HepG2 (cell line): ENCODE measurements around the gene ARHGEF16. TPM values are rescaled to one million over a fixed set of nuclear protein-coding genes. Genes with fewer than 3 reads are reported as not detected.
A peak's percentile ranks its signal among the peaks of the same experiment; 100 is the strongest.

Experiments
- CREM ChIP-seq, 2 experiments: sonication (generic) in 1 of 2; formaldehyde crosslinking in 1 of 2; IDR thresholded peaks; 2 replicates each; pipeline versions ENCODE4 v1.4.0 to v1.6.1; 2016 to 2020; ENCODE audit warnings: antibody characterized with exemption in 1 of 2, mild to moderate bottlenecking in 1 of 2, missing genetic modification reagents in 1 of 2
- FOXA3 ChIP-seq: IDR thresholded peaks from 2 replicates; pipeline ENCODE4 v1.6.1; 2016; ENCODE audit warnings: missing genetic modification reagents, missing compliant biosample characterization
- HOXA3 ChIP-seq: sonication (generic); formaldehyde crosslinking; IDR thresholded peaks from 2 replicates; pipeline ENCODE4 v1.5.0; 2020; ENCODE audit warnings: missing genetic modification reagents
- MED1 ChIP-seq: sonication (generic); formaldehyde crosslinking; IDR thresholded peaks from 2 replicates; pipeline ENCODE4 v1.4.0; 2020; ENCODE audit warnings: missing genetic modification reagents
- MED8 ChIP-seq: sonication (generic); formaldehyde crosslinking; IDR thresholded peaks from 2 replicates; pipeline ENCODE4 v1.8.1; 2023; ENCODE audit warnings: mild to moderate bottlenecking, missing genetic modification reagents; ENCODE audit not compliant: insufficient replicate concordance
- MYPOP ChIP-seq: sonication (generic); formaldehyde crosslinking; IDR thresholded peaks from 2 replicates; pipeline ENCODE4 v1.8.1; 2023; ENCODE audit warnings: mild to moderate bottlenecking, moderate library complexity, missing genetic modification reagents
- NCOA5 ChIP-seq: sonication (generic); formaldehyde crosslinking; IDR thresholded peaks from 2 replicates; pipeline ENCODE4 v1.4.0; 2020; ENCODE audit warnings: missing genetic modification reagents
- POLR2A ChIP-seq, 2 experiments: IDR thresholded peaks; 2 replicates each; pipeline ENCODE4 v1.6.1; 2011; ENCODE audit warnings: low read depth in 2 of 2, low read length in 2 of 2, mild to moderate bottlenecking in 1 of 2, moderate library complexity in 1 of 2; ENCODE audit not compliant: insufficient read depth in 1 of 2
- PPARG ChIP-seq: conservative IDR thresholded peaks from 2 replicates; pipeline ENCODE4 v1.6.1; 2016; ENCODE audit warnings: missing biosample characterization, missing genetic modification reagents
- PRMT3 ChIP-seq: sonication (generic); formaldehyde crosslinking; IDR thresholded peaks from 2 replicates; pipeline ENCODE4 v1.8.1; 2022; ENCODE audit warnings: low read depth, mild to moderate bottlenecking, moderate library complexity, missing genetic modification reagents, borderline replicate concordance
- RBM22 ChIP-seq: fragments of 200-400 bp; formaldehyde crosslinking; optimal IDR thresholded peaks from 2 replicates; pipeline ENCODE3; 2017; ENCODE audit warnings: mild to moderate bottlenecking, low read length, moderate library complexity
- SATB2 ChIP-seq: sonication (generic); formaldehyde crosslinking; IDR thresholded peaks from 2 replicates; pipeline ENCODE4 v1.5.0; 2020; ENCODE audit warnings: missing genetic modification reagents
- ZBTB49 ChIP-seq: sonication (generic); formaldehyde crosslinking; IDR thresholded peaks from 2 replicates; pipeline ENCODE4 v1.4.0; 2020; ENCODE audit warnings: missing genetic modification reagents, borderline replicate concordance
- ZNF205 ChIP-seq: IDR thresholded peaks from 2 replicates; pipeline ENCODE4 v1.6.1; 2018; ENCODE audit warnings: missing biosample characterization, missing genetic modification reagents
- polyA plus RNA-seq, 8 experiments: library from polyadenylated mRNA; depleted of rRNA in 3 of 8; stranded (reverse) in 7 of 8; unstranded in 1 of 8; fragments of >200 nt; fragmentation: Illumina TruSeq in 4 of 8; extraction: Trizol in 4 of 8; gene quantifications; 2 replicates each; pipeline versions ENCODE4 v1.2.1 to v1.2.3, GENCODE V29; 2011 to 2016; ENCODE audit warnings: low read depth in 4 of 8, missing spikeins in 1 of 8, mixed read lengths in 1 of 8; ENCODE audit not compliant: insufficient read depth in 1 of 8
- total RNA-seq, 5 experiments: library from RNA; depleted of rRNA; stranded (reverse); fragments of >200 nt; fragmentation: Illumina TruSeq; extraction: Trizol; gene quantifications; 2 replicates each; pipeline ENCODE4 v1.2.3, GENCODE V29; 2016; ENCODE audit warnings: low read depth in 1 of 5
- TF ChIP-seq, protein P1 (sequence below): sonication (generic); formaldehyde crosslinking; IDR thresholded peaks from 2 replicates; pipeline ENCODE4 v1.4.0; 2020; ENCODE audit warnings: mild to moderate bottlenecking, missing genetic modification reagents
- TF ChIP-seq, protein P2 (sequence below): sonication (generic); formaldehyde crosslinking; IDR thresholded peaks from 2 replicates; pipeline ENCODE4 v1.5.0; 2020; ENCODE audit warnings: missing genetic modification reagents
- TF ChIP-seq, protein P3 (sequence below): sonication (generic); formaldehyde crosslinking; IDR thresholded peaks from 2 replicates; pipeline ENCODE4 v1.4.0; 2020; ENCODE audit warnings: missing genetic modification reagents

ARHGEF16 gene
- total and polyA plus RNA-seq, 2 of the 13 experiments (the other 11 are each of a cell fraction or from before 2014, with no cell fraction given): 20.3 to 39.9 TPM

DNA sequence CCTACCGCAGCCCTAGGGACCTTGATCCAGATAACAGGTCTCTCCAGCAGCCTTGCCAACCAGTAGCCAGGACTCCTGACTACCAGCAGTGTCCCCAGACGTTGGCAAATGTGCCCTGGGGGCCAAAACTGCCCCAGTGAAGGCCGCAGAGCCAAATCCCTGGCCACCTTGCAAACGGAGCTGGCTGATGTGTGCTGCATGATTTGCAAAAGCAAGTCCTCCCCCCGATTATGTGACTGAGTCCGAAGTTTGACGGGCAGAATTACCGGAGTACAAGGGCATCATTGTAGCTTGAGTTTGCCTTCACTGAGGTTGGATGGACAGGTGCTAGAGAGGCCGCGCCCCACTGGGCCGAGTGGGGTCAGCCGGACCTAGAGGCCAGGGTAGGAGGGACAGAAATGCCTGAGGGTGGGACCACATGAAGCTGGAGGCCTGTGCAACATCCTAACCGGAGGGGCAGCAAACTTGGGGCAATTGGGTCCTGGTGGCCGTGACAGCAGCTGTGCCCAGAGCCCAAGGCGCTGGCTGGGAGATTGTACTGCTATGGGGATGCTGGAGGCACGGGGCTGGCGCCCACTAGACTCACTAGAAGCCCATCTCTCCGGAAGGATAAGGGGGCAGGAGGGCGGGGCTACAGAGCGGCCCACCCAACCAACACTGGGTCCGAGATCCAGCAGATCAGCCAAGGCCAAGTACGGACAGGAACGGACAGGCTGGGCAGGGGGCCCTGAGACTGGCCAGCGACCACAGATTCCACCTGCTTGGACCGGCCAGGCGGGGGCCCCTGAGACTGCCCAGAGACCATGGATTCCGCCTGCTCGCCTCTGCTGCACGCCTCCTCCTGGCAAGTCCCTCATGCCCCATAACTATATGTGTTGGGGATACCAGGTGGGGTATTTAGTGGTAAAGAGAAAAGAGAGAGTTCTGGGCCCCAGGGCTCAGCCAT, 2.8 kb downstream of the ARHGEF16 start (continued):
- TF ChIP-seq CREM (IDR thresholded peaks at IDR 0.05): peak; percentile 54; the same call in 1 of the 2 replicates
- no peak for TF ChIP-seq CREM (CRISPR knock-in tag; IDR thresholded peaks at IDR 0.05)
- TF ChIP-seq, protein P1, sequence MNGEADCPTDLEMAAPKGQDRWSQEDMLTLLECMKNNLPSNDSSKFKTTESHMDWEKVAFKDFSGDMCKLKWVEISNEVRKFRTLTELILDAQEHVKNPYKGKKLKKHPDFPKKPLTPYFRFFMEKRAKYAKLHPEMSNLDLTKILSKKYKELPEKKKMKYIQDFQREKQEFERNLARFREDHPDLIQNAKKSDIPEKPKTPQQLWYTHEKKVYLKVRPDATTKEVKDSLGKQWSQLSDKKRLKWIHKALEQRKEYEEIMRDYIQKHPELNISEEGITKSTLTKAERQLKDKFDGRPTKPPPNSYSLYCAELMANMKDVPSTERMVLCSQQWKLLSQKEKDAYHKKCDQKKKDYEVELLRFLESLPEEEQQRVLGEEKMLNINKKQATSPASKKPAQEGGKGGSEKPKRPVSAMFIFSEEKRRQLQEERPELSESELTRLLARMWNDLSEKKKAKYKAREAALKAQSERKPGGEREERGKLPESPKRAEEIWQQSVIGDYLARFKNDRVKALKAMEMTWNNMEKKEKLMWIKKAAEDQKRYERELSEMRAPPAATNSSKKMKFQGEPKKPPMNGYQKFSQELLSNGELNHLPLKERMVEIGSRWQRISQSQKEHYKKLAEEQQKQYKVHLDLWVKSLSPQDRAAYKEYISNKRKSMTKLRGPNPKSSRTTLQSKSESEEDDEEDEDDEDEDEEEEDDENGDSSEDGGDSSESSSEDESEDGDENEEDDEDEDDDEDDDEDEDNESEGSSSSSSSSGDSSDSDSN (CRISPR knock-in tag): peak; percentile 71
- TF ChIP-seq RBM22: peak; percentile 40
- no peak for TF ChIP-seq MYPOP (CRISPR knock-in tag)
- no peak for TF ChIP-seq NCOA5 (CRISPR knock-in tag)
- peak; percentile 70; the same call in 1 of the 2 replicates for TF ChIP-seq ZNF205 (CRISPR knock-in tag)
- 0 out of 2 replicates have a peak, but pooled peaks have one; percentile 8 for TF ChIP-seq PPARG (CRISPR knock-in tag)
- TF ChIP-seq MED1 (CRISPR knock-in tag): peak; percentile 90
- peak; percentile 42; the same call in 1 of the 2 replicates for TF ChIP-seq FOXA3 (CRISPR knock-in tag)
- TF ChIP-seq, protein P2, sequence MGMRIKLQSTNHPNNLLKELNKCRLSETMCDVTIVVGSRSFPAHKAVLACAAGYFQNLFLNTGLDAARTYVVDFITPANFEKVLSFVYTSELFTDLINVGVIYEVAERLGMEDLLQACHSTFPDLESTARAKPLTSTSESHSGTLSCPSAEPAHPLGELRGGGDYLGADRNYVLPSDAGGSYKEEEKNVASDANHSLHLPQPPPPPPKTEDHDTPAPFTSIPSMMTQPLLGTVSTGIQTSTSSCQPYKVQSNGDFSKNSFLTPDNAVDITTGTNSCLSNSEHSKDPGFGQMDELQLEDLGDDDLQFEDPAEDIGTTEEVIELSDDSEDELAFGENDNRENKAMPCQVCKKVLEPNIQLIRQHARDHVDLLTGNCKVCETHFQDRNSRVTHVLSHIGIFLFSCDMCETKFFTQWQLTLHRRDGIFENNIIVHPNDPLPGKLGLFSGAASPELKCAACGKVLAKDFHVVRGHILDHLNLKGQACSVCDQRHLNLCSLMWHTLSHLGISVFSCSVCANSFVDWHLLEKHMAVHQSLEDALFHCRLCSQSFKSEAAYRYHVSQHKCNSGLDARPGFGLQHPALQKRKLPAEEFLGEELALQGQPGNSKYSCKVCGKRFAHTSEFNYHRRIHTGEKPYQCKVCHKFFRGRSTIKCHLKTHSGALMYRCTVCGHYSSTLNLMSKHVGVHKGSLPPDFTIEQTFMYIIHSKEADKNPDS (CRISPR knock-in tag): 0 out of 2 replicates have a peak, but pooled peaks have one; percentile 67
- peak; percentile 52 for TF ChIP-seq HOXA3
- TF ChIP-seq PRMT3 (CRISPR knock-in tag): 0 out of 2 replicates have a peak, but pooled peaks have one; percentile 20
- TF ChIP-seq POLR2A (IDR thresholded peaks at IDR 0.05; ENCODE audit: insufficient read depth in 1 of 2, low read depth in 2 of 2, low read length in 2 of 2): peak in 1 of 2 experiments; percentile 79; a peak in 1 of 4 replicates
- TF ChIP-seq MED8: peak; percentile 83
- TF ChIP-seq, protein P3, sequence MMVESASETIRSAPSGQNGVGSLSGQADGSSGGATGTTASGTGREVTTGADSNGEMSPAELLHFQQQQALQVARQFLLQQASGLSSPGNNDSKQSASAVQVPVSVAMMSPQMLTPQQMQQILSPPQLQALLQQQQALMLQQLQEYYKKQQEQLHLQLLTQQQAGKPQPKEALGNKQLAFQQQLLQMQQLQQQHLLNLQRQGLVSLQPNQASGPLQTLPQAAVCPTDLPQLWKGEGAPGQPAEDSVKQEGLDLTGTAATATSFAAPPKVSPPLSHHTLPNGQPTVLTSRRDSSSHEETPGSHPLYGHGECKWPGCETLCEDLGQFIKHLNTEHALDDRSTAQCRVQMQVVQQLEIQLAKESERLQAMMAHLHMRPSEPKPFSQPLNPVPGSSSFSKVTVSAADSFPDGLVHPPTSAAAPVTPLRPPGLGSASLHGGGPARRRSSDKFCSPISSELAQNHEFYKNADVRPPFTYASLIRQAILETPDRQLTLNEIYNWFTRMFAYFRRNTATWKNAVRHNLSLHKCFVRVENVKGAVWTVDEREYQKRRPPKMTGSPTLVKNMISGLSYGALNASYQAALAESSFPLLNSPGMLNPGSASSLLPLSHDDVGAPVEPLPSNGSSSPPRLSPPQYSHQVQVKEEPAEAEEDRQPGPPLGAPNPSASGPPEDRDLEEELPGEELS (CRISPR knock-in tag): 0 out of 2 replicates have a peak, but pooled peaks have one; percentile 29
- no peak for TF ChIP-seq ZBTB49 (CRISPR knock-in tag)
- no peak for TF ChIP-seq SATB2
